SW 1271 (cell line): ENCODE results near the gene PCNT.

Source experiments
- DNase-seq, 2 experiments: peaks; one replicate each; lab custom pipeline; 2025; lab: John Stamatoyannopoulos, UW

PCNT gene

GRCh38 chr21:46340998-46341397 is 17.0 kb downstream of the PCNT start:
- no peak for DNase-seq

GRCh38 chr21:46344219-46344915 is 20.4 kb downstream of the PCNT start:
- no peak for DNase-seq

- DNase-seq, result no peak
Measured at GRCh38 chr21:46345861-46346260, 21.9 kb downstream of the PCNT start.

GRCh38 chr21:46346296-46347202 is 22.6 kb downstream of the PCNT start:
- DNase-seq, result no peak

- no peak for DNase-seq
Measured at GRCh38 chr21:46347203-46347550, 23.2 kb downstream of the PCNT start.

GRCh38 chr21:46347791-46348381 is 23.9 kb downstream of the PCNT start:
- no peak for DNase-seq

GRCh38 chr21:46349134-46349760 is 25.3 kb downstream of the PCNT start:
- no peak for DNase-seq

GRCh38 chr21:46350571-46350970 is 26.6 kb downstream of the PCNT start:
- no peak for DNase-seq

- DNase-seq, result no peak
Measured at GRCh38 chr21:46350981-46351380, 27.0 kb downstream of the PCNT start.

- no peak for DNase-seq
Measured at GRCh38 chr21:46351476-46352163, 27.7 kb downstream of the PCNT start.

- no peak for DNase-seq
Measured at GRCh38 chr21:46352164-46352515, 28.2 kb downstream of the PCNT start.

- no peak for DNase-seq
Measured at GRCh38 chr21:46352913-46353312, 29.0 kb downstream of the PCNT start.

GRCh38 chr21:46354046-46354445 is 30.1 kb downstream of the PCNT start:
- DNase-seq, result no peak

GRCh38 chr21:46354518-46354917 is 30.6 kb downstream of the PCNT start:
- DNase-seq, result no peak

- no peak for DNase-seq
Measured at GRCh38 chr21:46355161-46356004, 31.4 kb downstream of the PCNT start.

- DNase-seq, result no peak
Measured at GRCh38 chr21:46356005-46356338, 32.0 kb downstream of the PCNT start.

- DNase-seq, result no peak
Measured at GRCh38 chr21:46356494-46357334, 32.8 kb downstream of the PCNT start.

- no peak for DNase-seq
Measured at GRCh38 chr21:46357335-46357604, 33.3 kb downstream of the PCNT start.

GRCh38 chr21:46357684-46358425 is 33.9 kb downstream of the PCNT start:
- DNase-seq, result no peak

GRCh38 chr21:46361176-46361575 is 37.2 kb downstream of the PCNT start:
- DNase-seq, result no peak
